Ishikawa (cell line): ENCODE data around the gene HSD3B2.

Experiments
- CEBPB ChIP-seq: IDR thresholded peaks from 2 replicates; pipeline ENCODE4 v1.6.1; 2012
- CREB1 ChIP-seq: IDR thresholded peaks from 2 replicates; pipeline ENCODE4 v1.6.1; 2012; ENCODE audit warnings: low read depth
- EGR1 ChIP-seq: IDR thresholded peaks from 2 replicates; pipeline ENCODE4 v1.6.1; 2012
- EP300 ChIP-seq: IDR thresholded peaks from 2 replicates; pipeline ENCODE4 v1.6.1; 2012; ENCODE audit warnings: borderline replicate concordance
- FOXM1 ChIP-seq: IDR thresholded peaks from 2 replicates; pipeline ENCODE4 v1.6.1; 2012; ENCODE audit warnings: low read depth, borderline replicate concordance
- NFIC ChIP-seq: IDR thresholded peaks from 2 replicates; pipeline ENCODE4 v1.6.1; 2012
- RAD21 ChIP-seq: IDR thresholded peaks from 2 replicates; pipeline ENCODE4 v1.6.1; 2012; ENCODE audit warnings: low read depth
- TAF1 ChIP-seq: IDR thresholded peaks from 2 replicates; pipeline ENCODE4 v1.6.1; 2012; ENCODE audit warnings: low read depth, mild to moderate bottlenecking
- TCF12 ChIP-seq: IDR thresholded peaks from 2 replicates; pipeline ENCODE4 v1.6.1; 2012; ENCODE audit warnings: low read depth
- TEAD4 ChIP-seq: IDR thresholded peaks from 2 replicates; pipeline ENCODE4 v1.6.1; 2012
- YY1 ChIP-seq: IDR thresholded peaks from 2 replicates; pipeline ENCODE4 v1.6.1; 2012; ENCODE audit warnings: low read depth
- ZBTB7A ChIP-seq: IDR thresholded peaks from 2 replicates; pipeline ENCODE4 v1.6.1; 2012; ENCODE audit warnings: low read depth
- TF ChIP-seq, protein P1 (sequence below): IDR thresholded peaks from 2 replicates; pipeline ENCODE4 v1.6.1; 2012
- TF ChIP-seq, protein P2 (sequence below): IDR thresholded peaks from 2 replicates; pipeline ENCODE4 v1.6.1; 2012; ENCODE audit warnings: low read depth, mild to moderate bottlenecking
- TF ChIP-seq, protein P3 (sequence below): IDR thresholded peaks from 2 replicates; pipeline ENCODE4 v1.6.1; 2012

The HSD3B2 gene

DNA sequence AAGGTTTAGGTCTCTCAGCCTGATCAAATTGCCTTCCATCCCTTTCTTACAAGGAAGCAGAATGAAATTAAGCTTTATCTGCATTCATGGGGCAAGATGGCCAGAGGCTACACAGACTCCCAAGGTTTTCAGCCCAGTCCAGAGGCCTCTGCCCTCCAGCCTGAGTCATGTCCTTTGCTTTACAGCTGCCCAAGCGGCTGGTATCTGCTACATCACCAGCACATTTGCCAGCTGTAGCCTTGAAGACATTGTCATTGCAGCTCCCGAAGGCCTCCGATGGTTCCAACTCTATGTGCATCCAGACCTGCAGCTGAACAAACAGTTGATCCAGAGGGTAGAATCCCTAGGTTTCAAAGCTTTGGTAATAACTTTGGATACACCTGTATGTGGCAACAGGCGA is 30.4 kb upstream of the HSD3B2 start:
- no peak for TF ChIP-seq TAF1
- TF ChIP-seq RAD21, result no peak
- no peak for TF ChIP-seq YY1
- no peak for TF ChIP-seq EP300

DNA sequence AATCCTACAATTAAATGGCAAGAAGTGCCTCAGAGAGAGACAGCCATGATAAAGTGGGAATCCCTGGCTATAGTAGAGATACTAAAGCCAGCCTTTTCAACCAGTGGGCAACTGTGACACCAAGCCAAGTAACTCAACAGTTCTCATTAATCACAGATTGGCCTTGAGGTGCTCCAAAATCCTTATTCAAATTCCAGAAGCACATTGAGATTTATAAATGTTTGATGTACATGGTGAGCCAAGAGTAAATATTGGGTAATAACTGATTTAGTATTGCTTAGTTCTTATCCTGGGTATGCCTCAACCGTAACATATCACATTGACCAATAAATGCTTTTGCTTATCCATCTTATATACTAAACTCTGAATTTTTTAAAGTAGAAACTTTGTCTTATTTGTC is 29.3 kb upstream of the HSD3B2 start:
- TF ChIP-seq, protein P1, sequence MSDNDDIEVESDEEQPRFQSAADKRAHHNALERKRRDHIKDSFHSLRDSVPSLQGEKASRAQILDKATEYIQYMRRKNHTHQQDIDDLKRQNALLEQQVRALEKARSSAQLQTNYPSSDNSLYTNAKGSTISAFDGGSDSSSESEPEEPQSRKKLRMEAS, result no peak
- TF ChIP-seq EGR1, result no peak
- TF ChIP-seq CREB1, result no peak
- TF ChIP-seq CEBPB, result no peak
- TF ChIP-seq TEAD4, result no peak
- TF ChIP-seq NFIC, result no peak
- no peak for TF ChIP-seq ZBTB7A
- no peak for TF ChIP-seq FOXM1
- no peak for TF ChIP-seq TAF1
- no peak for TF ChIP-seq YY1
- TF ChIP-seq RAD21, result no peak
- TF ChIP-seq, protein P2, sequence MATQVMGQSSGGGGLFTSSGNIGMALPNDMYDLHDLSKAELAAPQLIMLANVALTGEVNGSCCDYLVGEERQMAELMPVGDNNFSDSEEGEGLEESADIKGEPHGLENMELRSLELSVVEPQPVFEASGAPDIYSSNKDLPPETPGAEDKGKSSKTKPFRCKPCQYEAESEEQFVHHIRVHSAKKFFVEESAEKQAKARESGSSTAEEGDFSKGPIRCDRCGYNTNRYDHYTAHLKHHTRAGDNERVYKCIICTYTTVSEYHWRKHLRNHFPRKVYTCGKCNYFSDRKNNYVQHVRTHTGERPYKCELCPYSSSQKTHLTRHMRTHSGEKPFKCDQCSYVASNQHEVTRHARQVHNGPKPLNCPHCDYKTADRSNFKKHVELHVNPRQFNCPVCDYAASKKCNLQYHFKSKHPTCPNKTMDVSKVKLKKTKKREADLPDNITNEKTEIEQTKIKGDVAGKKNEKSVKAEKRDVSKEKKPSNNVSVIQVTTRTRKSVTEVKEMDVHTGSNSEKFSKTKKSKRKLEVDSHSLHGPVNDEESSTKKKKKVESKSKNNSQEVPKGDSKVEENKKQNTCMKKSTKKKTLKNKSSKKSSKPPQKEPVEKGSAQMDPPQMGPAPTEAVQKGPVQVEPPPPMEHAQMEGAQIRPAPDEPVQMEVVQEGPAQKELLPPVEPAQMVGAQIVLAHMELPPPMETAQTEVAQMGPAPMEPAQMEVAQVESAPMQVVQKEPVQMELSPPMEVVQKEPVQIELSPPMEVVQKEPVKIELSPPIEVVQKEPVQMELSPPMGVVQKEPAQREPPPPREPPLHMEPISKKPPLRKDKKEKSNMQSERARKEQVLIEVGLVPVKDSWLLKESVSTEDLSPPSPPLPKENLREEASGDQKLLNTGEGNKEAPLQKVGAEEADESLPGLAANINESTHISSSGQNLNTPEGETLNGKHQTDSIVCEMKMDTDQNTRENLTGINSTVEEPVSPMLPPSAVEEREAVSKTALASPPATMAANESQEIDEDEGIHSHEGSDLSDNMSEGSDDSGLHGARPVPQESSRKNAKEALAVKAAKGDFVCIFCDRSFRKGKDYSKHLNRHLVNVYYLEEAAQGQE, result no peak
- no peak for TF ChIP-seq TCF12
- TF ChIP-seq, protein P3, sequence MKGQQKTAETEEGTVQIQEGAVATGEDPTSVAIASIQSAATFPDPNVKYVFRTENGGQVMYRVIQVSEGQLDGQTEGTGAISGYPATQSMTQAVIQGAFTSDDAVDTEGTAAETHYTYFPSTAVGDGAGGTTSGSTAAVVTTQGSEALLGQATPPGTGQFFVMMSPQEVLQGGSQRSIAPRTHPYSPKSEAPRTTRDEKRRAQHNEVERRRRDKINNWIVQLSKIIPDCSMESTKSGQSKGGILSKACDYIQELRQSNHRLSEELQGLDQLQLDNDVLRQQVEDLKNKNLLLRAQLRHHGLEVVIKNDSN, result no peak
- TF ChIP-seq EP300, result no peak

DNA sequence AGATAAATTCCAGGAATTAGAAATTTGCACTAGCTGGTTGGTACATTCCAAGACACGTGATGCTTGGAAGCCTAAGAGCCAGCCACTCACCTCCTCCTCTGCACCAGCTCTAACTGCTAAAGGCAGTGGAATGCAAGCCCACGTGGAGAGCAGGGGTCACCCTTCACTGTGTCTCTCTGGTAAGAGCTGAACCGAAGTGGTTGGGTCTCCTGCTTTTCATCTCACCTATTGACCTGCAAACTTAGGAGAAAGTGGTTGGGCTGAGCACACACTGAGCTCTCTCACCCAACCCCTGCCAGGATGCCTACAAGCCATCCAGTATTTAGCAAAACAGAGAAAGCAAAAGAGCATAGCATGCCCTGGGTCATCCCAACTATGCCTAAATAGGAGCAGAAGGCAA is 27.1 kb upstream of the HSD3B2 start:
- TF ChIP-seq, protein P3, result no peak
- TF ChIP-seq YY1, result no peak

DNA sequence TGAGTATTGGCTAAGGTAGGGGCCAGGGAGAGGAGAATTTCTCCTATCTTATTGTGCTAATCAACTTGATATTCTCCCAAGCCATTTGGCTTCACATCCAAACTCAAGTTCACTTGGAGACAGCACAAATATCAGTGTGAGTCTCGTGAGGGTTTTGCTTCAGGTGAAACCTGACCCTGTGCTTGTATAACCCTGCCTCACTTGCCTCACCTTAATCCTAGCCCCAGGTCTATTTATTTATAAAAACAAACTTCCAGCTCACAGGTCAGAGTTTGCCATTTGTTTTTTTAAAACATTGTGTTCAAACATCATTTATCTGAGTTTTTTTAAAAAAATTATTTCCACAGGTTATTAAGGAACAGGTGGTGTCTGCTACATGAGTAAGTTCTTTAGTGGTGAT is 26.5 kb upstream of the HSD3B2 start:
- TF ChIP-seq, protein P2, result no peak
- TF ChIP-seq, protein P1, result no peak
- TF ChIP-seq TAF1 (no peak), TEAD4 (no peak)

DNA sequence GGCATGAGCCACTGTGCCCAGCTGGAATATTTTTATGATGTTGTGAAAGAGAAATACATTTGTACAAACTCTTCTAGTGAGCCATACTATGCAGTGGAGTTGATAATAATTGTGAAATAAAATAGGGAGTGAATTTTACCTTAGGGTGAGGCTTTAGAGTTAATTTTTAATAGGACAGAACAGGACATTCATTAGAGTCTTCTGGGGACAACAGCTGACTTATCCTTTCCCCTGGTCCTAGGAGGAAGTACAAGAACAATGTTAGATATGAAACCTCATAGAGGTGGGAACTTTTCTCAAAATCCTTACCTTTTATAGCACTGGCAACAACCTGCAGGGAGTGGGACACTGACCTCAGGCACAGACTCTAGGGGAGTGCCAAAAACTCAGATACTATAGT is 24.4 kb upstream of the HSD3B2 start:
- no peak for TF ChIP-seq CREB1
- TF ChIP-seq TEAD4, result no peak
- TF ChIP-seq FOXM1, result no peak
- no peak for TF ChIP-seq CEBPB
- TF ChIP-seq, protein P1, result no peak
- no peak for TF ChIP-seq TAF1
- no peak for TF ChIP-seq RAD21
- TF ChIP-seq TCF12, result no peak
- TF ChIP-seq, protein P2, result no peak
- TF ChIP-seq ZBTB7A, result no peak
- no peak for TF ChIP-seq YY1
- TF ChIP-seq, protein P3, result no peak
- TF ChIP-seq EP300, result no peak
- no peak for TF ChIP-seq NFIC
- no peak for TF ChIP-seq EGR1
